HepG2 (cell line): ENCODE data around the gene ANKIB1. TPM values are rescaled to one million over a fixed set of nuclear protein-coding genes. Genes with fewer than 3 reads are reported as not detected.

Experiments used
- ATAC-seq: fragments of 200-7000 bp; cut with Tn5 transposase; 3 replicates; pipeline ENCODE4 v1.9.1; 2020; ENCODE audit warnings: mild to moderate bottlenecking, moderate library complexity
- BruUV-seq: library from RNA; stranded (reverse); fragments of 400-500 nt; replicated peaks from 2 replicates; lab custom pipeline; 2021; lab: Mats Ljungman, UMichigan
- CTCF ChIA-PET: fragments of 300-600 bp; formaldehyde crosslinking; extraction: SDS; loops from one replicate; lab custom pipeline; 2021; ENCODE audit warnings: low total read pairs, inconsistent platforms, low intra/inter-chr PET ratio; lab: Yijun Ruan, JAX
- POLR2A ChIA-PET: fragments of 350-600 bp; sonication (Branson Sonifier 250); formaldehyde crosslinking; loops from one replicate; lab custom pipeline; 2020; ENCODE audit warnings: antibody characterized with exemption, inconsistent platforms; lab: Yijun Ruan, JAX
- DNase-seq: peaks from one replicate; pipeline ENCODE4 v3.0.0-alpha.2; 2015; ENCODE audit warnings: low spot score
- FAIRE-seq: peaks from 3 replicates; lab custom pipeline; 2011; peaks lifted over from hg19 to GRCh38; lab: Jason Lieb, UNC
- H2AFZ ChIP-seq: one replicate; pipeline ENCODE4 v1.6.1; 2011; ENCODE audit warnings: low read length, inconsistent platforms
- H3K27ac ChIP-seq: fragments of 300-600 bp; 3 replicates; pipeline ENCODE4 v1.8.0; 2011; ENCODE audit warnings: mixed run types, mild to moderate bottlenecking, mixed read lengths, low read length, inconsistent platforms; ENCODE audit not compliant: insufficient read depth; ENCODE audit errors: extremely low read length
- H3K27me3 ChIP-seq, 2 experiments: fragments of 200-600 bp in 1 of 2; 2 replicates in 1 of 2; 3 replicates in 1 of 2; pipeline versions ENCODE4 v1.6.0 to v1.8.0; 2011; ENCODE audit warnings: low read length in 2 of 2, mild to moderate bottlenecking in 2 of 2, moderate library complexity in 2 of 2, inconsistent platforms in 1 of 2; ENCODE audit not compliant: insufficient read depth in 2 of 2, control insufficient read depth in 1 of 2
- H3K36me3 ChIP-seq, 2 experiments: fragments of 200-600 bp in 1 of 2; replicated peaks in 1 of 2; 2 replicates in 1 of 2; 3 replicates in 1 of 2; pipeline versions ENCODE4 v1.5.1 to v1.8.0; 2011; ENCODE audit warnings: low read length in 2 of 2, inconsistent platforms in 1 of 2; ENCODE audit not compliant: insufficient read depth in 2 of 2, control insufficient read depth in 1 of 2
- H3K4me1 ChIP-seq: 2 replicates; pipeline ENCODE4 v1.5.1; 2012; ENCODE audit warnings: low read length, inconsistent platforms; ENCODE audit not compliant: insufficient read depth
- H3K4me2 ChIP-seq: 2 replicates; pipeline ENCODE4 v1.6.0; 2011; ENCODE audit warnings: low read depth, low read length, inconsistent platforms
- H3K4me3 ChIP-seq, 3 experiments: fragments of 200-600 bp in 1 of 3; sonication (generic), shearing (Covaris generic) in 1 of 3; replicated peaks in 1 of 3; 2 replicates each; pipeline ENCODE4 v1.5.1; 2011 to 2016; ENCODE audit warnings: low read length in 3 of 3, inconsistent platforms in 2 of 3, low read depth in 2 of 3, mild to moderate bottlenecking in 2 of 3, control low read depth in 1 of 3, mixed read lengths in 1 of 3; ENCODE audit not compliant: insufficient read depth in 1 of 3
- H3K79me2 ChIP-seq: one replicate; pipeline ENCODE4 v1.6.1; 2011; ENCODE audit warnings: low read length, inconsistent platforms; ENCODE audit not compliant: insufficient read depth
- H3K9ac ChIP-seq: 2 replicates; pipeline ENCODE4 v1.6.0; 2011; ENCODE audit warnings: mild to moderate bottlenecking, low read depth, low read length, inconsistent platforms; ENCODE audit not compliant: insufficient read depth
- H3K9me3 ChIP-seq: 2 replicates; pipeline ENCODE4 v1.5.1; 2012; ENCODE audit warnings: mild to moderate bottlenecking, low read length
- H4K20me1 ChIP-seq: 2 replicates; pipeline ENCODE4 v1.6.0; 2011; ENCODE audit warnings: inconsistent platforms, mild to moderate bottlenecking, low read length, moderate library complexity; ENCODE audit not compliant: insufficient read depth
- BCL6 ChIP-seq: IDR thresholded peaks from 2 replicates; pipeline ENCODE4 v1.6.1; 2016; ENCODE audit warnings: missing genetic modification reagents, missing compliant biosample characterization
- CCAR2 ChIP-seq: fragments of 200-400 bp; formaldehyde crosslinking; optimal IDR thresholded peaks from 2 replicates; pipeline ENCODE3; 2018; ENCODE audit warnings: low read depth, mild to moderate bottlenecking, low read length, moderate library complexity
- ETV5 ChIP-seq: IDR thresholded peaks from 2 replicates; pipeline ENCODE4 v1.6.1; 2018; ENCODE audit warnings: missing biosample characterization, missing genetic modification reagents, inconsistent platforms, borderline replicate concordance
- FLYWCH1 ChIP-seq: sonication (generic); formaldehyde crosslinking; IDR thresholded peaks from 2 replicates; pipeline ENCODE4 v1.8.1; 2023; ENCODE audit warnings: mild to moderate bottlenecking, missing genetic modification reagents
- FOXC1 ChIP-seq: sonication (generic); formaldehyde crosslinking; IDR thresholded peaks from 2 replicates; pipeline ENCODE4 v1.8.0; 2022; ENCODE audit warnings: mild to moderate bottlenecking, missing genetic modification reagents, borderline replicate concordance
- GATA4 ChIP-seq: sonication (generic); IDR thresholded peaks from 2 replicates; pipeline ENCODE4 v1.6.1; 2016; ENCODE audit warnings: antibody characterized with exemption, low read depth, borderline replicate concordance
- GTF2F1 ChIP-seq: fragments of 150-350 bp; IDR thresholded peaks from 2 replicates; pipeline ENCODE4 v1.6.1; 2014; ENCODE audit warnings: low read length
- MAFK ChIP-seq, 2 experiments: IDR thresholded peaks in 1 of 2; conservative IDR thresholded peaks in 1 of 2; 2 replicates each; pipeline ENCODE4 v1.6.1; 2011; ENCODE audit warnings: improper control_type of control experiment in 2 of 2, low read length in 2 of 2
- PRMT3 ChIP-seq: sonication (generic); formaldehyde crosslinking; IDR thresholded peaks from 2 replicates; pipeline ENCODE4 v1.8.1; 2022; ENCODE audit warnings: low read depth, mild to moderate bottlenecking, moderate library complexity, missing genetic modification reagents, borderline replicate concordance
- SIN3A ChIP-seq: IDR thresholded peaks from 2 replicates; pipeline ENCODE4 v1.6.1; 2011; ENCODE audit warnings: low read depth, mild to moderate bottlenecking, control low read depth, low read length, borderline replicate concordance
- SOX13 ChIP-seq, 3 experiments: fragments of 450-650 bp in 1 of 3; sonication (generic) in 1 of 3; formaldehyde crosslinking in 1 of 3; IDR thresholded peaks in 2 of 3; conservative IDR thresholded peaks in 1 of 3; 2 replicates each; pipeline versions ENCODE4 v1.5.0 to v1.6.1; 2016 to 2020; ENCODE audit warnings: antibody characterized with exemption in 1 of 3, mild to moderate bottlenecking in 1 of 3, missing compliant biosample characterization in 1 of 3, missing genetic modification reagents in 1 of 3, moderate library complexity in 1 of 3
- ZFP1 ChIP-seq: IDR thresholded peaks from 2 replicates; pipeline ENCODE4 v1.6.1; 2016
- ZKSCAN5 ChIP-seq: sonication (generic); formaldehyde crosslinking; IDR thresholded peaks from 2 replicates; pipeline ENCODE4 v1.5.1; 2020; ENCODE audit warnings: mild to moderate bottlenecking, missing genetic modification reagents
- ZNF263 ChIP-seq: sonication (generic); formaldehyde crosslinking; IDR thresholded peaks from 2 replicates; pipeline ENCODE4 v1.4.0; 2020; ENCODE audit warnings: missing genetic modification reagents
- ZNF770 ChIP-seq: sonication (generic); formaldehyde crosslinking; IDR thresholded peaks from 2 replicates; pipeline ENCODE4 v1.5.0; 2020; ENCODE audit warnings: mild to moderate bottlenecking, missing genetic modification reagents
- ZNF776 ChIP-seq: sonication (generic); formaldehyde crosslinking; IDR thresholded peaks from 2 replicates; pipeline ENCODE4 v1.4.0; 2020; ENCODE audit warnings: mild to moderate bottlenecking, missing genetic modification reagents
- ZNF782 ChIP-seq: sonication (generic); formaldehyde crosslinking; IDR thresholded peaks from 2 replicates; pipeline ENCODE4 v1.4.0; 2020; ENCODE audit warnings: missing genetic modification reagents, mild to moderate bottlenecking, borderline replicate concordance
- in situ Hi-C: cut with HindIII; loops from 2 replicates; pipeline ENCODE4 v1.10.0; 2017; ENCODE audit warnings: low pct_unique_long_range_greater_than_20kb; ENCODE audit not compliant: extremely low pct_ligation_motif_present
- intact Hi-C: fragments of 100-400 bp; cut with micrococcal nuclease; formaldehyde crosslinking; loops from one replicate; pipeline ENCODE4 v1.10.0; 2022; ENCODE audit not compliant: unreplicated experiment
- polyA plus RNA-seq, 8 experiments: library from polyadenylated mRNA; depleted of rRNA in 3 of 8; stranded (reverse) in 7 of 8; unstranded in 1 of 8; fragments of >200 nt; fragmentation: Illumina TruSeq in 4 of 8; extraction: Trizol in 4 of 8; gene quantifications; 2 replicates each; pipeline versions ENCODE4 v1.2.1 to v1.2.3, GENCODE V29; 2011 to 2016; ENCODE audit warnings: low read depth in 4 of 8, missing spikeins in 1 of 8, mixed read lengths in 1 of 8; ENCODE audit not compliant: insufficient read depth in 1 of 8
- total RNA-seq, 5 experiments: library from RNA; depleted of rRNA; stranded (reverse); fragments of >200 nt; fragmentation: Illumina TruSeq; extraction: Trizol; gene quantifications; 2 replicates each; pipeline ENCODE4 v1.2.3, GENCODE V29; 2016; ENCODE audit warnings: low read depth in 1 of 5

Gene ANKIB1
- total and polyA plus RNA-seq, 2 of the 13 experiments (the other 11 are each of a cell fraction or from before 2014, with no cell fraction given), result 28.7 to 29.6 TPM

- H4K20me1 ChIP-seq, result no peaks in the 10 kb centered on the region
These were observed 88.1 kb downstream of the ANKIB1 start for GRCh38 chr7:92333866-92334265.

More at GRCh38 chr7:92333866-92334265, 88.1 kb downstream of the ANKIB1 start:
- Histone ChIP-seq H3K9ac (no peak overlapping the region), H3K4me3 (no peak overlapping the region), H3K36me3 (peaks cover 0 to 6% of the 10 kb centered on the region in 2 experiments; a peak in 1 of 5 replicates), H3K27ac (no peak overlapping the region), H3K4me2 (no peak overlapping the region), H3K27me3 (no peaks in the 10 kb centered on the region), H2AFZ (no peak overlapping the region), H3K9me3 (no peaks in the 10 kb centered on the region), H3K79me2 (no peaks in the 10 kb centered on the region), H3K4me1 (peaks cover 15% of the 10 kb centered on the region)
- in situ Hi-C loops, result no loop called here
- intact Hi-C loops, result loop anchor here (5.0 kb wide), 1 partner anchor 87 kb away; the partner anchor contains the start of genes ANKIB1 and KRIT1
- ATAC-seq (no peak), DNase-seq (no peak), FAIRE-seq (no peak)
- CTCF ChIA-PET, result no interaction called here
- POLR2A ChIA-PET, result no interaction called here
- TF ChIP-seq CCAR2 (no peak), ZKSCAN5 (CRISPR knock-in tag) (no peak), ETV5 (no peak), ZNF770 (no peak), ZNF782 (CRISPR knock-in tag) (no peak), PRMT3 (CRISPR knock-in tag) (no peak), SIN3A (no peak), MAFK (conservative IDR thresholded peaks at IDR 0.05 in 1 of 2, IDR thresholded peaks at IDR 0.05 in 1 of 2; ENCODE audit: low read length in 2 of 2) (no peak), SOX13 (IDR thresholded peaks at IDR 0.05) (no peak), SOX13 (CRISPR knock-in tag; conservative IDR thresholded peaks at IDR 0.05 in 1 of 2, IDR thresholded peaks at IDR 0.05 in 1 of 2) (no peak), ZFP1 (no peak), GATA4 (no peak), GTF2F1 (no peak), FLYWCH1 (CRISPR knock-in tag) (no peak), ZNF263 (CRISPR knock-in tag) (no peak), ZNF776 (no peak), FOXC1 (CRISPR knock-in tag) (no peak), BCL6 (no peak)
- BruUV-seq, result no TSS peak
